H7 (cell line): ENCODE data around the gene TBC1D23. TPM values are rescaled to one million over a fixed set of nuclear protein-coding genes. Genes with fewer than 3 reads are reported as not detected.
"Not testable (repeated sequence)": the region's sequence is repeated elsewhere in the genome, so short reads cannot be mapped to it uniquely, and the experiment has no call there.

Experiments
- DNase-seq: peaks from one replicate; pipeline ENCODE4 v3.0.0; 2012
- H3K27me3 ChIP-seq: 2 replicates; pipeline ENCODE4 v1.6.0; 2011; ENCODE audit warnings: mild to moderate bottlenecking, low read length; ENCODE audit not compliant: control insufficient read depth, insufficient read depth
- H3K36me3 ChIP-seq: replicated peaks from 2 replicates; pipeline ENCODE4 v1.5.1; 2011; ENCODE audit warnings: low read length; ENCODE audit not compliant: control insufficient read depth, insufficient read depth
- H3K4me3 ChIP-seq: 2 replicates; pipeline ENCODE4 v1.5.1; 2011; ENCODE audit warnings: low read depth, mild to moderate bottlenecking, control low read depth, low read length, moderate library complexity; ENCODE audit not compliant: insufficient read depth
- total RNA-seq: library from RNA; depleted of rRNA; stranded (reverse); fragments of >200 nt; shearing (Covaris generic); gene quantifications from 2 replicates; pipeline ENCODE4 v1.2.3, GENCODE V29; 2014; rRNA removed

TBC1D23 gene
- total RNA-seq: 63.0 and 121 TPM in 2 replicates

GRCh38 chr3:100260685-100261484, at the start of gene TBC1D23:
Gene TBC1D23, plus strand, starts transcription at chr3:100260992. Its CDS starts 27 bp downstream, at chr3:100261019.
- peak; percentile 95 for DNase-seq
- no peaks in the 10 kb centered on the region for H3K27me3 ChIP-seq
- no peaks in the 10 kb centered on the region for H3K36me3 ChIP-seq
- peak within 1 kb of the TSS; percentile 96 for H3K4me3 ChIP-seq

- H3K27me3 ChIP-seq: no peaks in the 10 kb centered on the region
- no peaks in the 10 kb centered on the region for H3K36me3 ChIP-seq
- no peak for DNase-seq
- H3K4me3 ChIP-seq: no peak overlapping the region
These were observed 46.8 kb upstream of the TBC1D23 start for GRCh38 chr3:100213891-100214573.

- no peak overlapping the region for H3K4me3 ChIP-seq
- no peaks in the 10 kb centered on the region for H3K27me3 ChIP-seq
- H3K36me3 ChIP-seq: no peaks in the 10 kb centered on the region
- DNase-seq: no peak
These were observed 46.2 kb upstream of the TBC1D23 start for GRCh38 chr3:100214574-100214964.

- DNase-seq: no peak
- H3K36me3 ChIP-seq: no peaks in the 10 kb centered on the region
- H3K27me3 ChIP-seq: no peaks in the 10 kb centered on the region
- H3K4me3 ChIP-seq: no peak overlapping the region
These were observed 44.1 kb upstream of the TBC1D23 start for GRCh38 chr3:100216713-100217112.

- Histone ChIP-seq H3K36me3 (no peaks in the 10 kb centered on the region), H3K27me3 (no peaks in the 10 kb centered on the region), H3K4me3 (no peak overlapping the region)
- DNase-seq: no peak
These were observed 39.6 kb upstream of the TBC1D23 start for GRCh38 chr3:100221159-100221558.

- no peak for DNase-seq
- no peak overlapping the region for H3K4me3 ChIP-seq
- no peaks in the 10 kb centered on the region for H3K27me3 ChIP-seq
- H3K36me3 ChIP-seq: no peaks in the 10 kb centered on the region
These were observed 35.6 kb upstream of the TBC1D23 start for GRCh38 chr3:100225193-100225592.

DNA sequence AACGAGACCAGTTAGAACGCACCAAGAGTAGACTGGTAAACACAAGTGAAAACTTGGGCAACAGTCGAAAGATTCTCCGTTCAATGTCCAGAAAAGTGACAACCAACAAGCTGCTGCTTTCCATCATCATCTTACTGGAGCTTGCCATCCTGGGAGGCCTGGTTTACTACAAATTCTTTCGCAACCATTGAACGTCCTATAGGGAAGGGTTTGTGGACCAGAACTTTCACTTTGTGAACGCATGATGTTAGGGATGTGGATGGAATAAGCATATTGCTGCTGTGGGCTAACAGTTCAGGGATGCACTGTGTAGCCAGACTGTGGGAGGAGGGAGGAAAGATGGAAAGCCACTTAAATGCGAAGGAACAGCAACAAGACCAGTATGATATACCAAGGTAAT, 34.9 kb upstream of the TBC1D23 start:
- H3K36me3 ChIP-seq: no peaks in the 10 kb centered on the region
- H3K27me3 ChIP-seq: no peaks in the 10 kb centered on the region
- DNase-seq: no peak
- H3K4me3 ChIP-seq: no peak overlapping the region

GRCh38 chr3:100226712-100227429, 33.9 kb upstream of the TBC1D23 start:
- DNase-seq: no peak
- Histone ChIP-seq H3K27me3 (no peaks in the 10 kb centered on the region), H3K4me3 (no peak overlapping the region), H3K36me3 (no peaks in the 10 kb centered on the region)

GRCh38 chr3:100227511-100227921, 33.3 kb upstream of the TBC1D23 start:
- DNase-seq: no peak
- Histone ChIP-seq H3K27me3 (no peaks in the 10 kb centered on the region), H3K36me3 (no peaks in the 10 kb centered on the region), H3K4me3 (no peak overlapping the region)

- no peaks in the 10 kb centered on the region for H3K36me3 ChIP-seq
- DNase-seq: no peak
- no peak overlapping the region for H3K4me3 ChIP-seq
- H3K27me3 ChIP-seq: no peaks in the 10 kb centered on the region
These were observed 32.5 kb upstream of the TBC1D23 start for GRCh38 chr3:100228247-100228646.

DNA sequence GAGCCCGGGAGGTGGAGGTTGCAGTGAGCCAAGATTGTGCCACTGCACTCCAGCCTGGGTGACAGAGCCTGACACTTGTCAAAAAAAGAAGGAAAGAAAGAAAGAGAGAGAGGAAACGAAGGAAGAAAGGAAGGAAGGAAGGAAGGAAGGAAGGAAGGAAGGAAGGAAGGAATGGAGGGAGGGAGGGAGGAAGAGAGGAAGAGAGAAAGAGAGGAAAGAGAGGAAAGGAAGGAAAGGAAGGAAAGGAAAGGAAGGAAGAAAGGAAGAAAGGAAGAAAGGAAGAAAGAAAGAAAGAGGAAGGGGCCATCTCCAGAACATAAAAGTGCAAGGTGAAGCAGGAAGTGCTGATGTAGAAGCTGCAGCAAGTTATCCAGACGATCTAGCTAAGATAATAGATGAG, 31.6 kb upstream of the TBC1D23 start:
- H3K27me3 ChIP-seq, DNase-seq, H3K4me3 ChIP-seq, H3K36me3 ChIP-seq: not testable (repeated sequence)

- H3K27me3 ChIP-seq: no peaks in the 10 kb centered on the region
- DNase-seq: no peak
- H3K36me3 ChIP-seq: no peaks in the 10 kb centered on the region
- no peak overlapping the region for H3K4me3 ChIP-seq
These were observed 30.1 kb upstream of the TBC1D23 start for GRCh38 chr3:100230710-100231109.

DNA sequence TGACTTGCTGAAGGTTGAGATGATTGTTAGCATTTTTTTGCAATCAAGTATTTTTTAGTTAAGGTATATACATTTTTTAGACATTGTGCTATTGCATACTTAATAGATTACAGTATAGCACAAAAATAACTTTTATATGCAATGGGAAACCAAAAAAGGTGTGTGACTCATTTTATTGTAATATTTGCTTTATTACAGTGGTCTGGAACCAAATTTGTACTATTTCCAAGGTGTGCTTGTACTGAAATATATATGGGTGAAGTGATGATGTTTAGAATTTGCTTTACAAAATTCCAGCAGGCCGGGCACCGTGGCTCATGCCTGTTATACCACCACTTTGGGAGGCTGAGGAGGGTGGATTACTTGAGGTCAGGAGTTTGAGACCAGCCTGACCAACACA, 29.1 kb upstream of the TBC1D23 start:
- Histone ChIP-seq H3K4me3 (no peak overlapping the region), H3K27me3 (no peaks in the 10 kb centered on the region)
- no peak for DNase-seq

DNA sequence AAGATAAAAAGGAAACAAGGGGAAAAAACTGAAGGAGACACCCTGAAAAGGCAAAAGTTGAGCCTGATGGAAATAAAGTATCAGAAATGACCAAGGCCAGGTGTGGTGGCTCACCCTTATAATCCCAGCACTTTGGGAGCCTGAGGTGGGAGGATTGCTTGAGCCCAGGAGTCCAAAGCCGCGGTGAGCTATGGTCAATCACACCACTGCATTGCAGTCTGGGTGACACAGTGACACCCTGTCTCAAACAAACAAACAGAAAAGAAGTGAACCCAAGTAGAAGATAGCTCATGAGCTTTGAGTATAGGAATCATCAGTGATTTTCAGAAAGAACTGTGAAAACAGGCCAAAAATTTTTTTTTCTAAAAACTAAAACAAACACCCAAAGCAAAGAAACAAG, 26.4 kb upstream of the TBC1D23 start:
- Histone ChIP-seq H3K36me3 (no peaks in the 10 kb centered on the region), H3K4me3 (no peak overlapping the region), H3K27me3 (no peaks in the 10 kb centered on the region)
- no peak for DNase-seq

More for the DNA sequence above, 29.1 kb upstream of the TBC1D23 start:
- no peaks in the 10 kb centered on the region for H3K36me3 ChIP-seq

DNA sequence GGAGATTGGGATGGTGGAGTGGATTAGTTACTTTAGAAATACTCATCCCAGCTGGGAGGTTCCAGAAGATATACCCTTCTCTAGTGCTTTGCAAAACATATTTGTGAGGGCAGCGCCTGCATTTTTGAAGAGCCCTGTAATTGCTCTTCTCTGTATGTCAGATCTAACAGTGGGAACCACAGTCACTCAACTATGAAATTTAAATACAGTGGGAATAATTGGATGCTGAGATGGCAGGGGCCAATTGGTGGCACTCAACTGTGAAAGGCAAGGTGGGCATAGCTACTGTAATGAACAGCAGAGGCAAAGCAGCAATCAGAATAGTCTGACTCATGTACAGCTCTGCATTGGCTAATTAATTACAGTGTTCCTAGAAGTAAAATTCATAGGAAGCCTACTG, 22.2 kb upstream of the TBC1D23 start:
- Histone ChIP-seq H3K27me3 (no peaks in the 10 kb centered on the region), H3K4me3 (no peak overlapping the region), H3K36me3 (no peaks in the 10 kb centered on the region)
- DNase-seq: no peak
